ENCODE results near the gene JAM2.
"Not testable (repeated sequence)": the region's sequence is repeated elsewhere in the genome, so short reads cannot be mapped to it uniquely, and the experiment has no call there.

Gene JAM2

GRCh38 chr21:25619198-25619597 lies 19.9 kb upstream of the JAM2 start:
- DNase-seq (ENCODE audit: low read depth), result no peak
- no peak for TF ChIP-seq CTCF (IDR thresholded peaks at IDR 0.05; ENCODE audit: low read length, missing control alignments)
- H3K4me3 ChIP-seq (replicated peaks; ENCODE audit: low read depth, low read length), result no peak overlapping the region

- no peak for TF ChIP-seq CTCF (IDR thresholded peaks at IDR 0.05; ENCODE audit: low read length, missing control alignments)
- H3K4me3 ChIP-seq (replicated peaks; ENCODE audit: low read depth, low read length), result no peak overlapping the region
Observed at GRCh38 chr21:25624511-25624910, 14.5 kb upstream of the JAM2 start.

GRCh38 chr21:25625036-25625435 lies 14.0 kb upstream of the JAM2 start:
- H3K4me3 ChIP-seq (replicated peaks; ENCODE audit: low read depth, low read length), result no peak overlapping the region
- TF ChIP-seq CTCF (IDR thresholded peaks at IDR 0.05; ENCODE audit: low read length, missing control alignments), result no peak
- DNase-seq (ENCODE audit: low read depth), result peak; percentile 10

More at GRCh38 chr21:25624511-25624910, 14.5 kb upstream of the JAM2 start:
- no peak for DNase-seq (ENCODE audit: low read depth)

GRCh38 chr21:25625776-25626555 lies 13.1 kb upstream of the JAM2 start:
- DNase-seq (ENCODE audit: low read depth); H3K4me3 ChIP-seq (replicated peaks; ENCODE audit: low read depth, low read length): not testable (repeated sequence)

- H3K4me3 ChIP-seq (replicated peaks; ENCODE audit: low read depth, low read length), result no peak overlapping the region
- TF ChIP-seq CTCF (IDR thresholded peaks at IDR 0.05; ENCODE audit: low read length, missing control alignments), result no peak
- DNase-seq (ENCODE audit: low read depth), result peak; percentile 9
Observed at GRCh38 chr21:25626757-25627156, 12.3 kb upstream of the JAM2 start.

GRCh38 chr21:25632296-25632695 lies 6.8 kb upstream of the JAM2 start:
- no peak for DNase-seq (ENCODE audit: low read depth)
- H3K4me3 ChIP-seq (replicated peaks; ENCODE audit: low read depth, low read length), result no peak overlapping the region
- no peak for TF ChIP-seq CTCF (IDR thresholded peaks at IDR 0.05; ENCODE audit: low read length, missing control alignments)

GRCh38 chr21:25635310-25635709 lies 3.7 kb upstream of the JAM2 start:
- no peak overlapping the region for H3K4me3 ChIP-seq (replicated peaks; ENCODE audit: low read depth, low read length)
- TF ChIP-seq CTCF (IDR thresholded peaks at IDR 0.05; ENCODE audit: low read length, missing control alignments), result no peak
- no peak for DNase-seq (ENCODE audit: low read depth)
